GM18870 (cell line): ENCODE data around the gene SRRD.
"Not testable (repeated sequence)": the region's sequence is repeated elsewhere in the genome, so short reads cannot be mapped to it uniquely, and the experiment has no call there.

Experiments used
- ATAC-seq: cut with Tn5 transposase; IDR thresholded peaks from one replicate; pipeline ENCODE4 v1.9.1; 2021; ENCODE audit warnings: moderate library complexity; ENCODE audit not compliant: unreplicated experiment

The SRRD gene

GRCh38 chr22:26483439-26484359 lies at the start of gene SRRD, which contains the start of gene HPS4:
SRRD (plus strand) TSS chr22:26483877; CDS start chr22:26483891, 14 bp downstream.
HPS4 (minus strand) TSS chr22:26483783; CDS start chr22:26481762, 2,021 bp downstream.
- peak; percentile 37 for ATAC-seq

GRCh38 chr22:26435327-26436093 lies 48.2 kb upstream of the SRRD start:
- no peak for ATAC-seq

GRCh38 chr22:26436903-26437515 lies 46.7 kb upstream of the SRRD start:
- no peak for ATAC-seq

- ATAC-seq = no peak
These were observed 45.8 kb upstream of the SRRD start for GRCh38 chr22:26437694-26438392.

- not testable (repeated sequence) for ATAC-seq
These were observed 44.9 kb upstream of the SRRD start for GRCh38 chr22:26438776-26439175.

- no peak for ATAC-seq
These were observed 44.1 kb upstream of the SRRD start for GRCh38 chr22:26439559-26439958.

- ATAC-seq = no peak
These were observed 41.5 kb upstream of the SRRD start for GRCh38 chr22:26442086-26442756.

GRCh38 chr22:26443901-26444690 lies 39.6 kb upstream of the SRRD start:
- no peak for ATAC-seq

- ATAC-seq = no peak
These were observed 38.9 kb upstream of the SRRD start for GRCh38 chr22:26444777-26445176.

- ATAC-seq = no peak
These were observed 38.0 kb upstream of the SRRD start for GRCh38 chr22:26445577-26446275.

- no peak for ATAC-seq
These were observed 36.7 kb upstream of the SRRD start for GRCh38 chr22:26446808-26447515.

GRCh38 chr22:26447584-26448329 lies 35.9 kb upstream of the SRRD start:
- ATAC-seq = no peak

GRCh38 chr22:26448334-26448733 lies 35.3 kb upstream of the SRRD start:
- no peak for ATAC-seq

- ATAC-seq = no peak
These were observed 34.7 kb upstream of the SRRD start for GRCh38 chr22:26448941-26449340.

- no peak for ATAC-seq
These were observed 33.1 kb upstream of the SRRD start for GRCh38 chr22:26450453-26451185.

GRCh38 chr22:26452236-26453016 lies 31.3 kb upstream of the SRRD start:
- no peak for ATAC-seq
